ENCODE measurements around the gene LIPC.

DNA sequence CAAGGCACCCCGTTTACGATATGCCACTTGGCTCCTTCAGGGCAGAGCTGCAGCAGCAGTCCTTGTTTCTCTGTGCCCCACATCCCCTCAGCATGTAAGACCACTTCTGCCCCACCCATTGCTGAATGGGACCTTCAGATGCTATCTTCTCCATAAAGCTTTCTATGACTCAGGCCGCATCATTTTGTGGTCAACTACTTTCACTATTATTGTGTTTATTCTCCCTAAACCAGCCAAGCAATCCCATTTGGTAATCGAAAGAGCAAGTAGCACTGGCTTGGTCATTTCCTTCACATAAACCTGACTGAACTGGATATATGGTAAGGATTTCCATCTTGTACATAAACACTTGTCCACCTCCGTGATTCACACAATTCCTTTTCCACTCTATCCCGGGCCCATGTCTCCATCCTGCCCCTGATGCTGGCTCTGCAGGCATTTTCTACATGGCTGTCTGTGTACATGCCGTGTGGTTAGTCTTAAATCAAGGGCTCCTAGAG is 25.7 kb downstream of the LIPC start:
- TF ChIP-seq, protein P1, sequence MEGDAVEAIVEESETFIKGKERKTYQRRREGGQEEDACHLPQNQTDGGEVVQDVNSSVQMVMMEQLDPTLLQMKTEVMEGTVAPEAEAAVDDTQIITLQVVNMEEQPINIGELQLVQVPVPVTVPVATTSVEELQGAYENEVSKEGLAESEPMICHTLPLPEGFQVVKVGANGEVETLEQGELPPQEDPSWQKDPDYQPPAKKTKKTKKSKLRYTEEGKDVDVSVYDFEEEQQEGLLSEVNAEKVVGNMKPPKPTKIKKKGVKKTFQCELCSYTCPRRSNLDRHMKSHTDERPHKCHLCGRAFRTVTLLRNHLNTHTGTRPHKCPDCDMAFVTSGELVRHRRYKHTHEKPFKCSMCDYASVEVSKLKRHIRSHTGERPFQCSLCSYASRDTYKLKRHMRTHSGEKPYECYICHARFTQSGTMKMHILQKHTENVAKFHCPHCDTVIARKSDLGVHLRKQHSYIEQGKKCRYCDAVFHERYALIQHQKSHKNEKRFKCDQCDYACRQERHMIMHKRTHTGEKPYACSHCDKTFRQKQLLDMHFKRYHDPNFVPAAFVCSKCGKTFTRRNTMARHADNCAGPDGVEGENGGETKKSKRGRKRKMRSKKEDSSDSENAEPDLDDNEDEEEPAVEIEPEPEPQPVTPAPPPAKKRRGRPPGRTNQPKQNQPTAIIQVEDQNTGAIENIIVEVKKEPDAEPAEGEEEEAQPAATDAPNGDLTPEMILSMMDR (optimal IDR thresholded peaks at IDR 0.05 in 1 of 3, IDR thresholded peaks at IDR 0.05 in 1 of 3, conservative IDR thresholded peaks at IDR 0.05 in 1 of 3; ENCODE audit: extremely low read depth in 1 of 3, insufficient read depth in 2 of 3, low read length in 3 of 3): no peak
- TF ChIP-seq EZH2 (IDR thresholded peaks at IDR 0.05; ENCODE audit: low read length): no peak
